Endodermal cell (in vitro differentiated cells): ENCODE data around the gene CCL27. TPM values are rescaled to one million over a fixed set of nuclear protein-coding genes. Genes with fewer than 3 reads are reported as not detected.

ENCODE experiments used
- DNase-seq: peaks from one replicate; pipeline ENCODE4 v3.0.0-alpha.2; 2017
- H3K27ac ChIP-seq: 2 replicates; pipeline ENCODE4 v1.5.1; 2013; ENCODE audit warnings: mild to moderate bottlenecking, low read depth, low read length, moderate library complexity
- H3K27me3 ChIP-seq: 2 replicates; pipeline ENCODE4 v1.6.1; 2013; ENCODE audit warnings: mild to moderate bottlenecking, low read length, moderate library complexity; ENCODE audit not compliant: insufficient read depth, control insufficient read depth, poor library complexity, severe bottlenecking
- H3K36me3 ChIP-seq: 2 replicates; pipeline ENCODE4 v1.7.0; 2013; ENCODE audit warnings: mild to moderate bottlenecking, low read length, moderate library complexity; ENCODE audit not compliant: control insufficient read depth, insufficient read depth
- H3K4me1 ChIP-seq: one replicate; pipeline ENCODE4 v1.7.0; 2013; ENCODE audit warnings: low read length; ENCODE audit not compliant: control insufficient read depth, insufficient read depth
- H3K4me3 ChIP-seq: 2 replicates; pipeline ENCODE4 v1.5.1; 2013; ENCODE audit warnings: mild to moderate bottlenecking, low read length, moderate library complexity
- H3K9ac ChIP-seq: 2 replicates; pipeline ENCODE4 v1.6.1; 2013; ENCODE audit warnings: mild to moderate bottlenecking, low read length, moderate library complexity; ENCODE audit not compliant: poor library complexity, severe bottlenecking; ENCODE audit errors: extremely low read depth
- H3K9me3 ChIP-seq: 2 replicates; pipeline ENCODE4 v1.6.1; 2013; ENCODE audit warnings: mild to moderate bottlenecking, low read length, moderate library complexity; ENCODE audit not compliant: control insufficient read depth
- H3K27ac Mint-ChIP-seq: 2 replicates; pipeline ENCODE4 v1.8.0; 2020; ENCODE audit warnings: mixed read lengths
- H3K27me3 Mint-ChIP-seq: 2 replicates; pipeline ENCODE4 v1.8.0; 2021; ENCODE audit warnings: mild to moderate bottlenecking, mixed read lengths; ENCODE audit not compliant: insufficient read depth
- H3K36me3 Mint-ChIP-seq: 2 replicates; pipeline ENCODE4 v1.8.0; 2020; ENCODE audit warnings: low read depth, mixed read lengths
- H3K4me1 Mint-ChIP-seq: 2 replicates; pipeline ENCODE4 v1.8.0; 2020; ENCODE audit warnings: mixed read lengths
- H3K4me3 Mint-ChIP-seq: 2 replicates; pipeline ENCODE4 v1.8.0; 2020; ENCODE audit warnings: mild to moderate bottlenecking, moderate library complexity, mixed read lengths
- H3K9me3 Mint-ChIP-seq: 2 replicates; pipeline ENCODE4 v1.8.0; 2020; ENCODE audit warnings: mild to moderate bottlenecking, mixed read lengths
- WGBS, 2 experiments: methylation state at CpG; one replicate each; pipeline versions ENCODE4 v1.1.5 to v1.1.7; 2013; ENCODE audit warnings: missing lambda C conversion rate in 2 of 2, mixed read lengths in 1 of 2; ENCODE audit not compliant: insufficient coverage in 1 of 2, insufficient read length in 1 of 2; 5-methylcytosine and 5-hydroxymethylcytosine counted together
- total RNA-seq, 2 donors: library from RNA; stranded (reverse); fragmentation: NEBNext Ultra II Directional in 1 of 2; extraction: Animal tissue kit (Norgen Biotek cat#: 25700) in 1 of 2; gene quantifications; 2 replicates in 1 of 2; 3 replicates in 1 of 2; pipeline ENCODE4 v1.2.1, GENCODE V29; 2021
- TF ChIP-seq, protein P1 (sequence below): fragments of 200-600 bp; sonication (generic); conservative IDR thresholded peaks from 2 replicates; pipeline ENCODE4 v1.5.0; 2021; ENCODE audit warnings: antibody characterized with exemption, mild to moderate bottlenecking

CCL27 gene
- total RNA-seq, 2 donors from 2014 or later, result not detected

GRCh38 chr9:34691936-34692315 is 29.5 kb upstream of the CCL27 start:
- Mint-ChIP-seq H3K27ac (no peak overlapping the region), H3K36me3 (no peaks in the 10 kb centered on the region), H3K27me3 (peaks cover 7% of the 10 kb centered on the region), H3K9me3 (no peaks in the 10 kb centered on the region), H3K4me1 (peaks cover 4% of the 10 kb centered on the region), H3K4me3 (no peak overlapping the region)
- no peak for DNase-seq
- Histone ChIP-seq H3K36me3 (no peaks in the 10 kb centered on the region), H3K27me3 (no peaks in the 10 kb centered on the region), H3K9ac (no peak overlapping the region), H3K9me3 (peaks cover 5% of the 10 kb centered on the region), H3K4me1 (no peaks in the 10 kb centered on the region), H3K4me3 (no peak overlapping the region), H3K27ac (no peak overlapping the region)
- TF ChIP-seq, protein P1, sequence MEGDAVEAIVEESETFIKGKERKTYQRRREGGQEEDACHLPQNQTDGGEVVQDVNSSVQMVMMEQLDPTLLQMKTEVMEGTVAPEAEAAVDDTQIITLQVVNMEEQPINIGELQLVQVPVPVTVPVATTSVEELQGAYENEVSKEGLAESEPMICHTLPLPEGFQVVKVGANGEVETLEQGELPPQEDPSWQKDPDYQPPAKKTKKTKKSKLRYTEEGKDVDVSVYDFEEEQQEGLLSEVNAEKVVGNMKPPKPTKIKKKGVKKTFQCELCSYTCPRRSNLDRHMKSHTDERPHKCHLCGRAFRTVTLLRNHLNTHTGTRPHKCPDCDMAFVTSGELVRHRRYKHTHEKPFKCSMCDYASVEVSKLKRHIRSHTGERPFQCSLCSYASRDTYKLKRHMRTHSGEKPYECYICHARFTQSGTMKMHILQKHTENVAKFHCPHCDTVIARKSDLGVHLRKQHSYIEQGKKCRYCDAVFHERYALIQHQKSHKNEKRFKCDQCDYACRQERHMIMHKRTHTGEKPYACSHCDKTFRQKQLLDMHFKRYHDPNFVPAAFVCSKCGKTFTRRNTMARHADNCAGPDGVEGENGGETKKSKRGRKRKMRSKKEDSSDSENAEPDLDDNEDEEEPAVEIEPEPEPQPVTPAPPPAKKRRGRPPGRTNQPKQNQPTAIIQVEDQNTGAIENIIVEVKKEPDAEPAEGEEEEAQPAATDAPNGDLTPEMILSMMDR, result no peak
- 93 to 100% methylated on average over 2 to 3 of the region's 5 CpGs for WGBS, 2 experiments

DNA sequence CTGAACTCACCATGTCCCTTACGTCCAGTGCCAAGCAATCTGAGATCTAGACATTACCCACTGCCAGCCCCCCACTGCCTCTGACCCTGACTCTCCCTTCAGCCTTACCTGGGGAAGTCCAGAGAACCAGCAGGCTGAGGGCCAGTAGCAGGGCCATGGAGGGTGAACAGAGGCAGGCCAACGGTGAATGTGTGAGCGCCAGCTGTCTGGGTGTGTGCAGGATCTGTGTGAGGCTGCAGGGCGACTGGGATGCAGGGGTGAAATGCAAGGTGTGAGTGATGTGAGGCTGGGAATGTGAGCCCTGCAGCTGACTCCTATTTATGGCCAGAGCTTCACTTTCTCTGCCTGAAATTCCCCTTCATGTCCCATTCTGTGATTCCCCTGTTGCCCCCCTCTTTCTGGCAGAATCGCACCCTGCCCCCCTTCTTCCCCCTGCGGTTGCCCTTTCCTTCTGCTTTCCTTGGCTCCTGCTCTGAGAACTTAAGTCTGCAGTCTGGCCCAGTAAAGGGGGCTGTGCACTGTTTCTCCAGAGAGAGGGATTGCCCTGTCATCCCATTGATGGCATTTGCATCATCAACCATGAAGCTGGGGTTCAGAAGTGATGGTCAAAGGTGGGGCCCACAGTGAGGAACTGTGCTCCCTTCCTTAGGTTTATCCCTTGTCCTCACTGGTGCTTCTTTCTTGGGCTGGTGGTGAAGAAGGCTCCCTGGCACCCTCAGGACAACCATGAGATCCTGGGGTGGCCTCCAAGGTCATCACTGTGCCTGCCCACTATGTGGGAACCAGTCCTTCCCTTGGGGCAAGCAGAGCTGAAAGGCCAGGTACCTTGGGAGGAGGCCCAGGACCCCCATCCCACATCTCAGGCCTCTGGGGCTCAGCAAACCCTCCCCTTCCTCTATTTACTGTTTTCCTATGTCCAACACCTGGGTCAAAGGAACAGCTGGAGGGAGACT is 28.8 kb upstream of the CCL27 start, which contains the start of gene CCL19:
Gene CCL19, minus strand, starts transcription at position 294 of the 953 bp plus-strand sequence. Its CDS starts 137 bp downstream, at position 157.
- WGBS, 2 experiments, result 90 to 94% methylated on average over 4 to 6 of the region's 6 CpGs
- Histone ChIP-seq H3K9ac (no peak within 1 kb of the TSS), H3K9me3 (peaks cover 5% of the 10 kb centered on the region), H3K4me3 (no peak within 1 kb of the TSS), H3K4me1 (no peaks in the 10 kb centered on the region), H3K36me3 (no peaks in the 10 kb centered on the region), H3K27ac (no peak within 1 kb of the TSS), H3K27me3 (no peaks in the 10 kb centered on the region)
- Mint-ChIP-seq H3K4me3 (no peak within 1 kb of the TSS), H3K27ac (no peak within 1 kb of the TSS), H3K27me3 (peaks cover 4% of the 10 kb centered on the region), H3K4me1 (peaks cover 4% of the 10 kb centered on the region), H3K36me3 (no peaks in the 10 kb centered on the region), H3K9me3 (no peaks in the 10 kb centered on the region)
- TF ChIP-seq, protein P1, result no peak
- no peak for DNase-seq

DNA sequence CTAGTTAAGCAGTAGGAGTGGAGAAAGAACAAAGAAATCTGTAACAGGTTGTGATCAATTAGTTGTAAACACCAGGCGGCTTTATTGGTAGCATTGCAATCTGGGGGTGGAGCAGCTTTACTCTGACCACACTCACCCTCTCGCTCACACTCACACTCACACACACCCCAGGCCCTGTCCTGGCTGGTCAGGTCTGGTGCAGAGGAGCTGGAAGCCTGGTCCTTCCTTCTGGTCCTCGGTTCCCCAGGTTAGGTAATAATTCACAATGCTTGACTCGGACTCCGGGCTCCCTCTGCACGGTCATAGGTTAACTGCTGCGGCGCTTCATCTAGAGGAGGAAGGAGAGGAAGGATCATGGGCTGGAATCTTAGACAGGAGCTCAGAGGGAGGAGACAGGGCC is 27.1 kb upstream of the CCL27 start:
- no peak overlapping the region for H3K4me3 Mint-ChIP-seq
- no peak for DNase-seq
- H3K9me3 Mint-ChIP-seq, result no peaks in the 10 kb centered on the region
- no peaks in the 10 kb centered on the region for H3K36me3 Mint-ChIP-seq
- no peak overlapping the region for H3K9ac ChIP-seq
- no peaks in the 10 kb centered on the region for H3K4me1 ChIP-seq
- H3K9me3 ChIP-seq, result peaks cover 5% of the 10 kb centered on the region
- no peaks in the 10 kb centered on the region for H3K4me1 Mint-ChIP-seq
- 92% methylated on average over 8 of the region's 8 CpGs; no CpG with 5 or more reads in 1 of the 2 experiments for WGBS, 2 experiments
- no peaks in the 10 kb centered on the region for H3K36me3 ChIP-seq
- peaks cover 4% of the 10 kb centered on the region for H3K27me3 Mint-ChIP-seq
- H3K27ac Mint-ChIP-seq, result no peak overlapping the region
- TF ChIP-seq, protein P1, result no peak
- no peak overlapping the region for H3K4me3 ChIP-seq
- no peaks in the 10 kb centered on the region for H3K27me3 ChIP-seq
- H3K27ac ChIP-seq, result no peak overlapping the region
